ENCODE data around the gene TBC1D12.
"Not testable (repeated sequence)": the region's sequence is repeated elsewhere in the genome, so short reads cannot be mapped to it uniquely, and the experiment has no call there.

The TBC1D12 gene

DNA sequence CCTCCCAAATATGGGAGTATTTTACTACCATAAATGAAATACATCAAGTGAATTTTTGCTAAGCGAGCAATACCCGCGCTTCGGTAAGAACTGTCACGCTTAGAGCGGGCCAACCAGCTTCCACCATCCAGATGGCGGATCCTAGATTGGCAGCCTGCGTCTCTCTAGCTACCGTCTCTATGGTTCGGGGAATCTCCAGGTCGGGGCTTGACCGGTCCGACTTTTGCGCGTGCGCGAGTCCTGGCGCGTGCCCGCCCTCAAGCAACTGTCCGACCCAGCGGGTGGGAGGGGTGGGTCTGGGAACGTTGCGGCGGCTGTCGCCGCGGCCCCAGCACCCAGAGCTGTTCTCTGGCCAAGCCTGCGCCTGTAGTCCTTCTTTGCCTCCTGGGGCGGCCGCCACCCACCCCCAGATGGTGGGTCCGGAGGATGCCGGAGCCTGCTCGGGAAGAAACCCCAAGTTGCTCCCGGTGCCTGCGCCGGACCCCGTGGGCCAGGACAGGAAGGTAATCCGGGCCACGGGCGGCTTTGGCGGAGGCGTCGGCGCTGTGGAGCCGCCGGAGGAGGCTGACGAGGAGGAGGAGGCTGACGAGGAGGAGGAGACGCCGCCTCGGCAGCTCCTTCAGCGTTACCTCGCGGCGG, at the start of gene TBC1D12:
Gene TBC1D12 (plus strand): TSS at position 338 of the 639 bp plus-strand sequence. CDS start 73 bp downstream, at position 411.
- DNase-seq, result peak; percentile 97

- no peak for DNase-seq
These were observed 49.0 kb upstream of the TBC1D12 start for GRCh38 chr10:94353336-94353735.

DNA sequence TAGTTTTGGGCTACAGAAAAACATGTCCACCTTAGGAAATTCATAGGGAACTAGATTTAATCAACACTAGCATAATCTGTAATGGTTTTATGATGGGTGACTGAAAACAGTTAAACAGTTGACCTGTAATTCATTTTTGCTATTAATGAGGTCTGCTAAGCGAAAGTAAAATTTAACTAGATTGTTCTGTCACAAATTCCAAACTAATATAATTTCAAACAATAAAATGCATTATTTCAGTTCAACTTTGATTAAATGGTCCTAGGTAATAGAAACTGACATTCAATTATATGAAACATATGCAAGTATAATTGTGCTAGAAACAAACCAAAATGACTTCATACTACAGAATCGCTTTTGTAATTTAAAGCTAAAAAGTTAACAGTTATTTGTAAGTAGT, 46.5 kb upstream of the TBC1D12 start:
- no peak for DNase-seq

DNA sequence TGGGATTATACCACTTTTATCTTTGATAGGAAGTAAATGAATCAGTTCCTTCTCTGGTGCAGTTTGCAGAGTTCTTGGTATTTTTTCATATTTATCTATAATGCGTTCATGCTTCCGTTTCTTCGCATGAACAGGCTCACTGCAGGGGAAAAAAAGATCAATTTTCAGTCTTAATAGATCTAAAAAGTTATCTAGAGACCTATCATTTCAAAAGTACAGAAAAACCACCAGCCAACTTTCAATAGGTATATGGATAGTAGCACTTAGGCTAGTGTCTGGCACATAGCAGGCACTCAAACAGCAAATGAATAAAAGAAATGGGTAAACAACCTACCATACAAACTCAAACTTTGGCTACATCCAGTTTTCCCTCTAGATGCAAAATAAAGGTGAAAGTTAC, 45.1 kb upstream of the TBC1D12 start:
- no peak for DNase-seq

DNA sequence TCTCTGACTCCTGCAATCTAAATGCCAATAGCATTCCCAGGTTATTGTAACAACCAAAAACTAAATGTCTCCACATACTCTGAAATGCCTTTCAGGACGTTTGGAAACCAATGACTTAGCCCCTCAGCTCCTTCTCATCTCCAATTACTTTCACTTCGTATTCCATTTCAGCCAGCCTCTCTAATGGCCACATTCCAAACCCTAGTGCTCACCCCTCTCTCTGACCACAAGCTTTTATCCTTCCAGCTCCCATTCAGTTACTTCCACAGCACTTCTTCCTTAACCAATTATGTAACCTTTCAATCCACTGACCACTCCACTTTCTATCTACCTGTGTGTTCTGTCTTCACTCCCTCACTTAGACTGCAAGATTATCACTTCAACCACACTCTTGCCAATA, 43.9 kb upstream of the TBC1D12 start:
- no peak for DNase-seq

DNA sequence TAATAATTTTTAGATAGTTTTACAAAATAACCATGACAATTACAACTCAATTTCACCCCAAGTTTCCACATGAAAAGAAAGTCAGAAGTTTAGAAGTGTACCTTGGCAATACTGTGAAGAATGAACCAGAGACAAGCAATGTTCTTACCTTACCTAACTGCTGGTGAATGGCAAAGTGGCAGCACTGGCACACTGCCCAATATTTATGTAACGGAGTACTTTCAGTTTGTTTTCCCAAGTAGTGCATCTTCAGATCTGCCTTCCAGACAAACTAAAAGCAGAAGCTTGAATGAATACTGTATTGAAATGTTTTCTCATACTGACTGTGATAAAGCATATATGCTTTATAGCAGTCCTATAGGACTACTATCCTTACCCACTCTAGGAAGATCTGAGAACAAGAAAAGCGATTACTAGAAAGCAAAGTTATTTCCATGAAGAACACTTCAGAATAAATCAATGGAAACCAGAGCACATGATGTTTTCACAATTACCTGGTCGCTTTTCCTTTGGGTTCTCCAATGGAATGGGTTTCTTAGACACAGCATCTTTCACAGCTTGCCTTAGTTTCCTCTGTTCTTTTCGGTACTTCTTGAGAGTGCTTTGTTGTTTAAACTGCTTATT, 41.1 kb upstream of the TBC1D12 start:
- peak; percentile 68 for DNase-seq

DNA sequence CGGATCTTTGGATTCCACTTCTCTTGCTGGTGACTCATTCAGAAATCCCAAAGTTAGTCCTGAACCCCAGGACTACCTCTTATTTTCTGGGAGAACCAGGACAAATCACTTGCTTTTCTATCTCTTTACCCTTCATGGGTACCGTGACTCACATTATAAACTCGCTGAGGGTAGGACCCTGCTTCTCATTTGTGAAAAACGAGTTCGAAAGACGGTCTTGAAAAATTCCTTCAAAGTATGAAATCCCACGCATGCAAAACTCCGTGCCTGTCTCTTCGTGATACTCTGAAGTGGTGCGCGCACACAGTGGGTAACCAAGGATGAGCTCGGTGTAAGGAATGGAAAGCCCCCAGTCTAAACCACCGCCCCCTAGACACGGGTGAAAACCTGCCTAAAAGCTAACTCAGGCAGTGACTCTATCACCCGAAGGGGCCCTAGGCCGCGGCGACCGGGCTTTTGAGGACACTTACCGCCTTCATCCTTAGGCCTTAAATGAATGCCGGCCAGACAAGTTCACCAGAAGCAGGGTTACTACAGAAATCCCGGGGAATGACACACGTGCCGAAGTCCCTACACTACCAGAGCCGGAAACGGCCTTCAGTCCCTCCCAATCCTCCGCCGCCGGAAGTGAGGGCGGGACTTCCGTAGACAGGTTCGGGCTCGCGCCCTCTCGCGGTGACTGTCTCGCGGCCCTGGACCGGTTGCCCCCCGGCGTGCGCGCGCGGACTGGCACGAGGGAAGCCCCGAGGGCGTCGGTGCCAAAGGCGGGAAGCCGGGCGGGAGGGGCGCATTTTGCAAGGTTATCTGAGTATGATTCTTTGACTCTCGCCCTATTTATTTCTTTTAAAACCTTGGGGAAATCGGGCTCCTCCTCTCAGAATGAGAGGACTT, 39.7 kb upstream of the TBC1D12 start, which contains the start of gene NOC3L:
Gene NOC3L (minus strand): TSS at position 580 of the 891 bp plus-strand sequence. CDS start 101 bp downstream, at position 479.
- DNase-seq, result peak; percentile 97

- DNase-seq, result no peak
These were observed 39.1 kb upstream of the TBC1D12 start for GRCh38 chr10:94363251-94363565.

DNA sequence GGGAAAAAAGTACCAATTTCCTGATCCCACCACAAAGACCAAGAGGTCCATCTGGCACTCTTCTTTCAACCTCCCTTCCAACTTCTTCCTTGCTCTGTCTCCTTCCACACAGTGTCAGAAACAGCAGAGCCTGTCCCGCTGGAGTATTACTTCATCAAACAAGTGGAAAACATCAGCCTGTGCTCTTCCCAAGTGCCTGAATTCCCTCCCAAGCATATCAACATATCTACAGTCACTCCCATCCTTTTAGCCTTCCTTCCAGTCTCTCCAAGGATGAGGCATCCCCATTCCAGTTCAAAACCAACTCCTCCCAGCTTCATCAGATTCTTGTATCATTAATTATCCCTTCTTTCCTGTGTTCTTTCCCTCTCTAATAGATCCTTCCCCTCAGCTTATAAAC, 37.9 kb upstream of the TBC1D12 start:
- no peak for DNase-seq

- no peak for DNase-seq
These were observed 36.0 kb upstream of the TBC1D12 start for GRCh38 chr10:94366382-94366781.

GRCh38 chr10:94370501-94370900, 31.8 kb upstream of the TBC1D12 start:
- no peak for DNase-seq

DNA sequence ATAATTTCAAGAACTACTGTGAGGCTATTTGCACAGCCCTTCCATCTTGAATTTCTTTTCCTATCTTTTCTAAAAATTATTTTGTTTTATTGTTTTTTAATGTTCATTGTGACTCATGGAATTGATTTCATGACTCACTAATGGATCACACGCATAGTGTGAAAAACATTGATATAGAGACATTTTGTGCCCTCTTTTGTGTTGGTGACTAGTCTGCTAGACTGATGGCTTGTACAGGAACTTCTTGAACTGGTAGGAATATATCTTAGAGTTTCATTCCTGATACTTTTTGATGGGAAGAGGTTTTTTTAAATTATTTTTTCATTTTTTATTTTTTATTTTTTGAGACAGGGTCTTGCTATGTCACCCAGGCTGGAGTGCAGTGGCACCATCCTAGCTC, 27.0 kb upstream of the TBC1D12 start:
- no peak for DNase-seq

GRCh38 chr10:94376865-94377264, 25.5 kb upstream of the TBC1D12 start:
- no peak for DNase-seq

DNA sequence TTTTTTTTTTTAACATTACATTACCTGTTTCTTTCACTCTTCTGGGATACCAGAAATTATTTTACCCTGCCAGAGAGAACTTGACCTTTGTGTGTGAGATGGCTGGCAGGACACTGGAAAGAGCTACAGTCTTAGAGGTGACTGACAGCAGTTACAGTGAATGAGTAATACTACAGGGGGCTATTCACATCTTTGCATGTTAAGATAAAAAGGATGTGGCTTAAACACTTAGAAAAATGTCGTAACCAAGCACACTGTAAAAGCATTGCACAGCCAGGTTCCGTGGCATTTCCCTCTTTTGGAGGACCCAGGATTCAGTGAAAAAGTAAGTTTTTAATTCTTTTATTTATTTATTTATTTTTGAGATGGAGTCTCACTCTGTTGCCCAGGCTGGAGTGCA, 18.8 kb upstream of the TBC1D12 start:
- peak; percentile 49 for DNase-seq

GRCh38 chr10:94385733-94386132, 16.6 kb upstream of the TBC1D12 start:
- not testable (repeated sequence) for DNase-seq

DNA sequence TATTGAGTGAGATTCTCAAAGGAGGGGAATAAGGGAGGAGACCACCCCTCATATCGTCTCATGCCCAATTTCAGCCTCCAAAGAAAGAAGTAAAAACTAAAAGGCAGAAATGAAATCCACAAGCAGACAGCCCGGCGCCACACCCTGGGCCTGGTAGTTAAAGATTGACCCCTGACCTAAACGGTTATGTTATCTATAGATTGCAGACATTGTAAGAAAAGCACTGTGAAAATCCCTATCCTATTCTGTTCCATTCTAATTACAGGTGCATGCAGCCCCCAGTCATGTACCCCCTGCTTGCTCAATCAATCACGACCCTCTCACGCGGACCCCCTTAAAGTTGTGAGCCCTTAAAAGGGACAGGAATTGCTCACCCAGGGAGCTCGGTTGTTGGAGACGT, 10.2 kb upstream of the TBC1D12 start:
- not testable (repeated sequence) for DNase-seq

DNA sequence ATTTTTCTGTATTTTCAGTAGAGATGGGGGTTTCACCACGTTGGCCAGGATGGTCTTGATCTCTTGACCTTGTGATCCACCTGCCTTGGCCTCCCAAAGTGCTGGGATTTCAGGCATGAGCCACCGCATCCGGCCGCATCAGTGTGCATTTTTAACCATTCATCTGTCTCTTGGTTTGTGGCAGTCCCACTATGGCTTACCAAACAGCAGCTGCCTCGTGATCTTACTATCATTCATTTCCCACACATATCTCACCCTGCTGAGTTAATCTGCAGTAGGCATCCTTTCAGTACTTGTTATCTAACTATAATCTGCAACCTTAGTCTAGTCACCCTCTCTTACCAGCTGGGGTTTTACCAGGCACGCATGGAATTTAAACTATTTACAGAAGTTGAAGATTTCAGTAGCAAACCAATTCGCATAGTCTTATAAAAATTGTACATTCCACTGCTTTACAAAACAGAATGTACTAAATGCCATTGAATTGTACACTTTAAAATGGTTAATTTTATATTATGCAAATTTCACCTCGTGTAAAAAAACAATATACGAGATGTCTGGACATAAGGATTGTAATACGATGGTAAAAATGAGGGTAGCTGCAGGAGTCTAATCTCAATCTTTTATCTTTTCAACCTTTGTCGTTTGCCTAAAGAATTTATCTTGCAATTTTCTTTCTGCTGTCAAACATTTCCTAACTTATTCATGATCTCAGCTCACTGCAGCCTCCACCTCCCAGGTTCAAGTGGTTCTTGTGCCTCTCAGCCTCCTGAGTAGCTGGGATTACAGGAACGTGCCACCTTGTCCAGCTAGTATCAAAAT, 4.6 kb upstream of the TBC1D12 start:
- DNase-seq, result no peak

DNA sequence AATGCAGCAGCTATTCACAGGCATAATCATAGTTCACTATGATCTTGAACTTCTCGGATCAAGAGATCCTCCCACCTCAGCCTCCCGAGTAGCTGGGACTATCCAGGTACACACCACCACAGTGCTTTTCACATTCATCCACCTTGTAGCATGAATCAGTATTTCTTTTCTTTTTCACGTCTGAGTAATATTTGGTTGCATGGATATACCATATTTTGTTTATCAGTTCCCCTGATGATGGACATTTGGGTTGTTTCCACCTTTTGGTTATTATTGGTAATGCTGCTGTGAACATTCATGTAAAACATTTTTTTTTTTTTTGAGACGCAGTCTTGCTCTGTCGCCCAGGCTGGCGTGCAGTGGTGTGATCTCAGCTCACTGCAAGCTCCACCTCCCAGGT, 3.6 kb upstream of the TBC1D12 start:
- DNase-seq, result no peak

DNA sequence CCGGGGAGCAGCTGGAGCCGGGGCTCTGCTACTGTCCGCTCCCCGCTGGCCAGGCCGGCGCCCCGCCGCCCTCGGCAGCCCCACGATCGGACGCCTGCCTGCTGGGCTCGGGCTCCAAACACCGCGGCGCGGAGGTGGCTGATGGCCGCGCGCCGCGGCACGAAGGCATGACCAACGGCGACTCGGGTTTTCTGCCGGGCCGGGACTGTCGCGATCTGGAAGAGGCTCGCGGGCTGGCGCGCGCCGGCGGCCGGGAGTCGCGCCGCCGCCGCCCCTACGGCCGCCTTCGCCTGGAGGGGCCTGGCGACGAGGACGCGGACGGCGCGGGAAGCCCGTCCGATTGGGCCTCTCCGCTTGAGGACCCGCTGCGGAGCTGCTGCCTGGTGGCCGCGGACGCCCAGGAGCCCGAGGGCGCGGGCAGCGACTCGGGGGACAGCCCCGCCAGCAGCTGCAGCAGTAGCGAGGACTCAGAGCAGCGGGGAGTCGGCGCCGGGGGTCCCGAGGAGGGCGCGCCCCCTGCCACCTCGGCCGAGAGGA, 570 bp downstream of the TBC1D12 start:
- DNase-seq, result peak; percentile 48

DNA sequence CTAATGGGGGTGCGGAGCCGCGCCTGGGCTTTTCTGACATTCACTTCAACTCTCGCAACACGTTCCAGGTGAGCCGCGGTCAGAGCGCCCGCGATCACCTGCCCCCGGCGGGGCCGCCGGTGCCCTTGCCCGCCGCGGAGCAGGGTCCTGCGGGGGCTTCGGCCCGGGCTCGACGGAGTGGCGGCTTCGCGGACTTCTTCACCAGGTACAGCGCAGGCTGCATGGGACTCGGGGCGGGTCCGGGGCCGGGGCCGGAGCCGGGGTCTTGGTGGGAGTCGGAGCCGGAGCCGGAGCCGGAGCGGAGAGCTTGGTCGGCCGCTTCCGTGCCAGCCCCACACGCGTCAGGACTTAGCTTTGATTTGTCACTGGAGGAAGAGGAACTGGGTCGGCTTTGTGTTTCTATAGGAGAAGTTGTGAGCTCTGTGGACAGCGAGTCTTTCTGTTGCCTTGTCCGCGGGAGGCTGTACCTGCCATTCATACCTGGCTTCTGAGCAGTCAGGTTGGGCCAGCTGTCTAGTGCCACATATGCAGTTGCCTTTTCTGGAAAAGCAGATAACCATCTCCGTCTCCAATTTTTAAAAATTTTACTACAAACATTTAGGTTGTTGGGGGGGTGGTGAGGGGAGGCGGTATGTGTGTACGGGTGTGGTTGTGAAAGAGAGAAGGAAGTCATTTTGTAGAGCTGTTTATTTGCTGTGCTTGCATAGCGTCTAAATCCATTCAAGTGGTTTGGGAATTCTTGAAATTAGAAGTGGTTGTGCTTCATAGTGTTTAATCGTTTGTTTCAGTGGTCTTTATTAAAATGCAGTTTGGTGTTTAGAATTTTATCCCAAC, 1.3 kb downstream of the TBC1D12 start:
- peak; percentile 91 for DNase-seq

DNA sequence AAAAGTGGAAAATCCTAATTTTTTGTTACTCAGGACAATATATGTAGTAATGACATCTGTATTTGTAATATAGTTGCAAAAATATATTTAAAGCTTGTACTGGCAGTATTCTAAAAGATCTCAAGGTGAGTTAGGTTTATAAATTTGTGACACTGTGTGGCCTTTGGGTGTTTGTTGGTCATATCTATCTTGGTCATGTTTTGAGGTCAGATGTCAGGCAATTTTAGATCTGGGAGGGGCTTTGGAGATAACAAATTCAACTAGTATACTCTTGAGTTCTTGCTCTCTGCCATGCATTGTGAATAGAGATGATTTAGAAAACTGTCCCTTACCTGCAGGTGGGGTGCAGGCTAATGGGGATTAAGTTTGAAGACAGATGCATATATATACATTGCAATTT, 3.1 kb downstream of the TBC1D12 start:
- no peak for DNase-seq

GRCh38 chr10:94407668-94408067, 5.3 kb downstream of the TBC1D12 start:
- no peak for DNase-seq
